ENCODE data around the gene FANCM.

GRCh38 chr14:45185100-45185814 lies 49.5 kb downstream of the FANCM start:
- TF ChIP-seq CTCF (tag by site-specific recombination; IDR thresholded peaks at IDR 0.05) (no peak), ZNF132 (tag by site-specific recombination; IDR thresholded peaks at IDR 0.05; ENCODE audit: borderline replicate concordance) (no peak), ZBTB44 (tag by site-specific recombination; IDR thresholded peaks at IDR 0.05) (no peak), PATZ1 (tag by site-specific recombination; IDR thresholded peaks at IDR 0.05) (no peak), PBX3 (CRISPR knock-in tag; IDR thresholded peaks at IDR 0.05) (no peak), ZNF24 (tag by site-specific recombination; IDR thresholded peaks at IDR 0.05) (no peak), ZNF394 (tag by site-specific recombination; IDR thresholded peaks at IDR 0.05; ENCODE audit: borderline replicate concordance) (no peak), ZNF701 (tag by site-specific recombination; IDR thresholded peaks at IDR 0.05) (no peak)
- TF ChIP-seq, protein P1, sequence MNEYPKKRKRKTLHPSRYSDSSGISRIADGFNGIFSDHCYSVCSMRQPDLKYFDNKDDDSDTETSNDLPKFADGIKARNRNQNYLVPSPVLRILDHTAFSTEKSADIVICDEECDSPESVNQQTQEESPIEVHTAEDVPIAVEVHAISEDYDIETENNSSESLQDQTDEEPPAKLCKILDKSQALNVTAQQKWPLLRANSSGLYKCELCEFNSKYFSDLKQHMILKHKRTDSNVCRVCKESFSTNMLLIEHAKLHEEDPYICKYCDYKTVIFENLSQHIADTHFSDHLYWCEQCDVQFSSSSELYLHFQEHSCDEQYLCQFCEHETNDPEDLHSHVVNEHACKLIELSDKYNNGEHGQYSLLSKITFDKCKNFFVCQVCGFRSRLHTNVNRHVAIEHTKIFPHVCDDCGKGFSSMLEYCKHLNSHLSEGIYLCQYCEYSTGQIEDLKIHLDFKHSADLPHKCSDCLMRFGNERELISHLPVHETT (tag by site-specific recombination; IDR thresholded peaks at IDR 0.05), result no peak

Data from HEK293 (cell line).